ENCODE data around the gene CNN2.

The CNN2 gene

DNA sequence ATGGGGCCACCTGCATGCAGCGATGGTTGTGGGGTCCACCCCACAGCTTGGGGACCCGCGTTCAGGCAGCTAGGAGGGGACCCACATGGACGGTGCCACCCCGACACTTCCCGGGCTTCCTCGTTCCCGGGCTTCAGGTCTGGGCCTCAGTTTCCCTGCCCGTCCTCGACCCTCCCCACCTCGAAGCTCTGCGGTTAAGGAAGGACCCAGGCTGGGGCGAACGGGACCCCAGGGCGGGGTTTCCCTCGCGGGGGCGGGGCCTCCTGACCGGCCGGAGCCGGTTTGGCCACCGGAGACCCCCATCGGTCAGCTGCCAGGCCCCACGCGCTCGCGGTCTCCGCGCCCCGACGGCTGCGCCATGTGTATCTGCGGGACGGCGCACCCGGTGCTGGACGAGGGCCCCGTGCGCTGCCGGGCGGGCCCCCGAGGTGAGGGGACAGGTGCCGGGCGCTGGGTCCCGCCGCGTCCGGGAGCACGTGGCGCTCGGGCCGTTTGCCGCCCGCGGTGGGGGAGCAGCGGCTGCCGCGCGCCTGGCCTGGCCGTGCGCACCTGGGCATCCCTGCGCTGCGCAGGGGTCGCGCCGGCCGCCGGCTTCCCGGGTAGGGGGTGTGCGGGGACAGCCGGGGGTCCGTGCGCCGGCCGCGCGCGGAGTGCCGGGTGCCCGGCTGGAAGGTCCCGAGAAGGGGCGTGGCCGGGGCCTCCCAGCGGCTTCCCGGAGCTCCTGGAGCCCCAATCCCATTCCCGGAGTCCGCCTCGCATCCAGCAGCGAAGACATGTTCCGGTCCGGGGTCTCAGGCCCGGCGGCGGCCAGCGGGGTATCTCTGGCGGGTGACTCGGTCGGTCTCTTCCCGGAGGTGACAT is 44.8 kb downstream of the CNN2 start:
- H3K4me3 ChIP-seq (ENCODE audit: low read depth, low read length): no peak overlapping the region
- in situ Hi-C loops (cut with HindIII; ENCODE audit: low sequenced_read_pairs): no loop called here
- TF ChIP-seq, protein P1, sequence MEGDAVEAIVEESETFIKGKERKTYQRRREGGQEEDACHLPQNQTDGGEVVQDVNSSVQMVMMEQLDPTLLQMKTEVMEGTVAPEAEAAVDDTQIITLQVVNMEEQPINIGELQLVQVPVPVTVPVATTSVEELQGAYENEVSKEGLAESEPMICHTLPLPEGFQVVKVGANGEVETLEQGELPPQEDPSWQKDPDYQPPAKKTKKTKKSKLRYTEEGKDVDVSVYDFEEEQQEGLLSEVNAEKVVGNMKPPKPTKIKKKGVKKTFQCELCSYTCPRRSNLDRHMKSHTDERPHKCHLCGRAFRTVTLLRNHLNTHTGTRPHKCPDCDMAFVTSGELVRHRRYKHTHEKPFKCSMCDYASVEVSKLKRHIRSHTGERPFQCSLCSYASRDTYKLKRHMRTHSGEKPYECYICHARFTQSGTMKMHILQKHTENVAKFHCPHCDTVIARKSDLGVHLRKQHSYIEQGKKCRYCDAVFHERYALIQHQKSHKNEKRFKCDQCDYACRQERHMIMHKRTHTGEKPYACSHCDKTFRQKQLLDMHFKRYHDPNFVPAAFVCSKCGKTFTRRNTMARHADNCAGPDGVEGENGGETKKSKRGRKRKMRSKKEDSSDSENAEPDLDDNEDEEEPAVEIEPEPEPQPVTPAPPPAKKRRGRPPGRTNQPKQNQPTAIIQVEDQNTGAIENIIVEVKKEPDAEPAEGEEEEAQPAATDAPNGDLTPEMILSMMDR (IDR thresholded peaks at IDR 0.05; ENCODE audit: low read depth, low read length): no peak
- no peak for DNase-seq (ENCODE audit: low read depth, low spot score)

DNA sequence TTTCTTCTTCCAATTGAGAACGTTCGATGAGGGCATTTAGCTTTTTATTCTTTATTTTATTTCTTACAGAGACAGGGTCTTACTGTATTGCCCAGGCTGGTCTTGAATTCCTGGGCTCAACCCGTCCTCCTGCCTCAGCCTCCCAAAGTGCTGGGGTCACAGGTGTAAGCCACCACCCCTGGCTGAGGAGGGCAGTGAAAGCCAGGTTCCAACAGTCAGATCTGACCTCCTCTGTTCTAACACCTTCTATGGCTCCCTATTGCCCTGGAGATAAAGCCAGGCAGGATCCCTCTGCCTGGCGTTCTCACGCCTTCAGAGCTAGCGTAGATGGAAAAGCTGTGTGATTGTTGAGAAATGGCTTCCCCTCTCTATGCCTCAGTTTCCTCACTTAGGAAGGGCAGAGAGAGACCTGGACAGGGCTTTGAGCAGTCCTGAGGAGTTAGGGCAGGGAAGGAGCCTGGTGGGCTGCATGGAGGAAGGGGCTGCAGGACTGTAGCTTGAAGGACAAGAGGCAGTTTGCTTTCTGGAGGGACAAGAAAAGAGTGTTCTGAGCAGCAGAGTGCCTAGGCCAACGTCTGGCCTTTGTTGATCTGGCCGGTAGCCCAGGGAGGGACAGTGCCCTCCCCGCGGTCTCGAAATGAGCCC is 46.1 kb downstream of the CNN2 start:
- DNase-seq (ENCODE audit: low read depth, low spot score): no peak
- no peak overlapping the region for H3K4me3 ChIP-seq (ENCODE audit: low read depth, low read length)
- in situ Hi-C loops (cut with HindIII; ENCODE audit: low sequenced_read_pairs): no loop called here
- TF ChIP-seq, protein P1 (IDR thresholded peaks at IDR 0.05; ENCODE audit: low read depth, low read length): no peak

- DNase-seq (ENCODE audit: low read depth, low spot score): no peak
Observed at GRCh38 chr19:1073063-1073955, 46.9 kb downstream of the CNN2 start.

DNA sequence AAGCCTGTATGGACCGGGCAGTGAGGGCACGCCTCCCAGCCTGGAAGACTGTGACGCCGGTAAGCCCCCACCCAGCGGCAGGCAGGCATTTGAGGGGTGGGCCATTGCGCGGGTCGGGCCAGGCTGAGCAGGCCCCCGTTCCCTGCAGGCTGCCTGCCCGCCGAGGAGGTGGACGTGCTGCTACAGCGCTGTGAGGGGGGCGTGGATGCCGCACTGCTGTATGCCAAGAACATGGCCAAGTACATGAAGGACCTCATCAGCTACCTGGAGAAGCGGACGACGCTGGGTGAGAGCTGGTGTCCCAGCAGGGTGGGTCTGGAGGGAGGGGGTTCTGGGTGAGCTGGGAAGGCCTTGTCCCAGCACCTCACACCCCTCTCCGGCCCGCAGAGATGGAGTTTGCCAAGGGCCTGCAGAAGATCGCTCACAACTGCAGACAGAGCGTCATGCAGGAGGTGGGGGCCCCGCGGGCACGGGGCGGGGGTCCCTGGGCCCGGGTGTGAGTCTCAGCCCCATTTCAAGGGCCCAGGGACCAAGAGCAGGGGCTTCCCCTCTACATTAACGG is 47.6 kb downstream of the CNN2 start:
- no peak for DNase-seq (ENCODE audit: low read depth, low spot score)
- no peak overlapping the region for H3K4me3 ChIP-seq (ENCODE audit: low read depth, low read length)
- in situ Hi-C loops (cut with HindIII; ENCODE audit: low sequenced_read_pairs): no loop called here
- TF ChIP-seq, protein P1 (IDR thresholded peaks at IDR 0.05; ENCODE audit: low read depth, low read length): no peak

More at GRCh38 chr19:1073063-1073955, 46.9 kb downstream of the CNN2 start:
- TF ChIP-seq, protein P1 (IDR thresholded peaks at IDR 0.05; ENCODE audit: low read depth, low read length): no peak
- in situ Hi-C loops (cut with HindIII; ENCODE audit: low sequenced_read_pairs): no loop called here
- H3K4me3 ChIP-seq (ENCODE audit: low read depth, low read length): no peak overlapping the region

DNA sequence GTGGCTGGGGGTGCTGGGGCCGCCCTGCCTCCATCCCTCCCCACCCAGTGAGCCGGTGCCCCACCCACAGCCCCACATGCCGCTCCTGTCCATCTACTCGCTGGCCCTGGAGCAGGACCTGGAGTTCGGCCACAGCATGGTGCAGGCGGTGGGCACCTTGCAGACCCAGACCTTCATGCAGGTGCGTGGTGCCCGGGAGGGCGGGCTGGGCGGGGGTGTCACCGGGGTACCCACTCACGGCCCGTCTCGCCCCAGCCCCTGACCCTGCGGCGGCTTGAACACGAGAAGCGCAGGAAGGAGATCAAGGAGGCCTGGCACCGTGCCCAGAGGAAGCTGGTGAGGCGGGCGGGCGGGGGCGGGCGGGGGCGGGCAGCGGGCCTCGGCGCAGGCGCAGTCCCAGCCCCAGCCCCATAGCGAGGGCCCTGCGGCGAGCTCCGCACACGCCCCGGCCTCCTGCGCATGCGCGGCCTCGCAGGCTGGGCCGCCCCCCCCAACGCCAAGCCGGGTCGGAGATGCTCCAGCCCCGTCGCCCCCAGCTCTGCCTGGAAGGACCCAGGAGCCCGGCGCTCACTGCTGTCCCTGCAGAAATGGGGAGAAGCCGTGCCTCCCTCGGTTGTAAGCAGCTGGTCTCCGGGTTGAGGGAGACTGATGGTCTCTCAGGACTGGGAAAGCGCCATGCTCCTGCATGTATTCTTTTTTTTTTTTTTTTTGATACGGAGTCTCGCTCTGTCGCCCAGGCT is 48.3 kb downstream of the CNN2 start:
- TF ChIP-seq, protein P1 (IDR thresholded peaks at IDR 0.05; ENCODE audit: low read depth, low read length): no peak
- DNase-seq (ENCODE audit: low read depth, low spot score): no peak
- no peak overlapping the region for H3K4me3 ChIP-seq (ENCODE audit: low read depth, low read length)
- in situ Hi-C loops (cut with HindIII; ENCODE audit: low sequenced_read_pairs): no loop called here
